GM23338 (cell line): ENCODE results near the gene AGXT. TPM values are rescaled to one million over a fixed set of nuclear protein-coding genes. Genes with fewer than 3 reads are reported as not detected.

Experiments used
- ATAC-seq: fragments of 200-7000 bp; cut with Tn5 transposase; 3 replicates; pipeline ENCODE4 v1.9.1; 2020
- DNase-seq: peaks from one replicate; pipeline ENCODE4 v3.0.0-alpha.2; 2015; ENCODE audit warnings: low spot score
- H2AFZ ChIP-seq: fragments of 200-600 bp; sonication (generic); 2 replicates; pipeline ENCODE4 v1.8.0; 2016; ENCODE audit warnings: antibody characterized with exemption, mild to moderate bottlenecking, moderate library complexity
- H3F3A ChIP-seq: fragments of 200-600 bp; sonication (generic); replicated peaks from 2 replicates; pipeline ENCODE4 v1.8.0; 2017; ENCODE audit warnings: antibody characterized with exemption, mixed run types, low read depth
- H3K27ac ChIP-seq: fragments of 200-600 bp; sonication (generic); 2 replicates; pipeline ENCODE4 v1.6.1; 2016; ENCODE audit warnings: low read depth
- H3K27me3 ChIP-seq: fragments of 200-600 bp; sonication (generic); 2 replicates; pipeline ENCODE4 v1.8.0; 2016; ENCODE audit warnings: mild to moderate bottlenecking, mixed run types, moderate library complexity; ENCODE audit not compliant: insufficient read depth
- H3K36me3 ChIP-seq: fragments of 200-600 bp; sonication (generic); 2 replicates; pipeline ENCODE4 v1.8.0; 2016; ENCODE audit warnings: mild to moderate bottlenecking; ENCODE audit not compliant: insufficient read depth
- H3K4me1 ChIP-seq: fragments of 200-600 bp; sonication (generic); 2 replicates; pipeline ENCODE4 v1.8.0; 2016; ENCODE audit warnings: mild to moderate bottlenecking, moderate library complexity; ENCODE audit not compliant: insufficient read depth
- H3K4me2 ChIP-seq: fragments of 200-600 bp; sonication (generic); 2 replicates; pipeline ENCODE4 v1.7.1; 2017; ENCODE audit warnings: mixed run types
- H3K4me3 ChIP-seq: fragments of 200-600 bp; sonication (generic); 2 replicates; pipeline ENCODE4 v1.6.1; 2016; ENCODE audit warnings: mixed run types
- H3K79me2 ChIP-seq: fragments of 200-600 bp; sonication (generic); replicated peaks from 2 replicates; pipeline ENCODE4 v1.8.0; 2017; ENCODE audit warnings: mild to moderate bottlenecking; ENCODE audit not compliant: insufficient read depth
- H3K9me2 ChIP-seq: fragments of 200-600 bp; sonication (generic); 2 replicates; pipeline ENCODE4 v1.8.0; 2017; ENCODE audit not compliant: insufficient read depth
- H4K20me1 ChIP-seq: fragments of 200-600 bp; sonication (generic); replicated peaks from 2 replicates; pipeline ENCODE4 v1.8.0; 2017; ENCODE audit warnings: mild to moderate bottlenecking; ENCODE audit not compliant: insufficient read depth
- H3K27ac Mint-ChIP-seq: 2 replicates; pipeline ENCODE4 v1.8.0; 2020; ENCODE audit warnings: inconsistent platforms, mild to moderate bottlenecking, moderate library complexity, mixed read lengths
- H3K27me3 Mint-ChIP-seq: 3 replicates; pipeline ENCODE4 v1.8.0; 2022; ENCODE audit warnings: low read depth, mild to moderate bottlenecking, moderate library complexity, mixed read lengths, inconsistent platforms; ENCODE audit not compliant: insufficient read depth, poor library complexity
- H3K36me3 Mint-ChIP-seq: 3 replicates; pipeline ENCODE4 v1.8.0; 2021; ENCODE audit warnings: low read depth, mild to moderate bottlenecking, inconsistent platforms, moderate library complexity, mixed read lengths
- H3K4me1 Mint-ChIP-seq: 3 replicates; pipeline ENCODE4 v1.8.0; 2020; ENCODE audit warnings: mild to moderate bottlenecking, inconsistent platforms, mixed read lengths
- H3K4me3 Mint-ChIP-seq: 3 replicates; pipeline ENCODE4 v1.8.0; 2021; ENCODE audit warnings: moderate library complexity, mild to moderate bottlenecking, inconsistent platforms, mixed read lengths
- H3K9me3 Mint-ChIP-seq: 3 replicates; pipeline ENCODE4 v1.8.0; 2020; ENCODE audit warnings: moderate library complexity, mild to moderate bottlenecking, inconsistent platforms, mixed read lengths
- CREB1 ChIP-seq: fragments of 250-450 bp; sonication (Bioruptor Pico); IDR thresholded peaks from 2 replicates; pipeline ENCODE4 v1.5.0; 2020; ENCODE audit warnings: low read depth, mild to moderate bottlenecking, moderate library complexity
- CTCF ChIP-seq, 2 experiments: fragments of 200-600 bp in 1 of 2; sonication (generic) in 1 of 2; conservative IDR thresholded peaks; 2 replicates each; pipeline versions ENCODE4 v1.5.1 to v1.6.1; 2016 to 2017; ENCODE audit warnings: antibody characterized with exemption in 2 of 2, low read depth in 2 of 2, mild to moderate bottlenecking in 2 of 2, moderate library complexity in 1 of 2
- ETS1 ChIP-seq: IDR thresholded peaks from 2 replicates; pipeline ENCODE4 v1.6.1; 2016; ENCODE audit warnings: antibody characterized with exemption
- EZH2 ChIP-seq: fragments of 200-600 bp; sonication (generic); IDR thresholded peaks from one replicate; pipeline ENCODE4 v1.8.0; 2017; ENCODE audit warnings: antibody characterized with exemption, mild to moderate bottlenecking, low read depth; ENCODE audit not compliant: unreplicated experiment
- EZH2phosphoT487 ChIP-seq: fragments of 200-600 bp; sonication (generic); IDR thresholded peaks from one replicate; pipeline ENCODE4 v1.8.1; 2018; ENCODE audit warnings: antibody characterized with exemption; ENCODE audit not compliant: unreplicated experiment
- JUNB ChIP-seq: IDR thresholded peaks from one replicate; pipeline ENCODE4 v1.6.1; 2016; ENCODE audit warnings: antibody characterized with exemption; ENCODE audit not compliant: unreplicated experiment
- NANOG ChIP-seq: IDR thresholded peaks from 2 replicates; pipeline ENCODE4 v1.6.1; 2016; ENCODE audit warnings: antibody characterized with exemption, borderline replicate concordance
- POLR2AphosphoS5 ChIP-seq: IDR thresholded peaks from 2 replicates; pipeline ENCODE4 v1.6.1; 2016; ENCODE audit warnings: antibody characterized with exemption, low read depth
- REST ChIP-seq: IDR thresholded peaks from one replicate; pipeline ENCODE4 v1.6.1; 2018; ENCODE audit warnings: antibody characterized with exemption; ENCODE audit not compliant: unreplicated experiment
- STAT1 ChIP-seq: IDR thresholded peaks from one replicate; pipeline ENCODE4 v1.6.1; 2016; ENCODE audit warnings: antibody characterized with exemption; ENCODE audit not compliant: unreplicated experiment
- ZNF114 ChIP-seq: fragments of 250-450 bp; sonication (Bioruptor Pico); IDR thresholded peaks from 2 replicates; pipeline ENCODE4 v1.5.0; 2020; ENCODE audit warnings: mild to moderate bottlenecking, moderate library complexity
- ZNF331 ChIP-seq: fragments of 250-450 bp; sonication (Bioruptor Pico); IDR thresholded peaks from 2 replicates; pipeline ENCODE4 v1.5.0; 2020; ENCODE audit warnings: low read depth, mild to moderate bottlenecking, moderate library complexity
- polyA plus RNA-seq: library from polyadenylated mRNA; unstranded; fragments of >200 nt; fragmentation: Nextera tagmentation; extraction: Ambion mirVana; gene quantifications from 2 replicates; pipeline ENCODE4 v1.2.1, GENCODE V29; 2016
- total RNA-seq: library from RNA; depleted of rRNA; stranded (reverse); fragments of >200 nt; shearing (Covaris generic); gene quantifications from 2 replicates; pipeline ENCODE4 v1.2.3, GENCODE V29; 2014

Gene AGXT
- total and polyA plus RNA-seq, 2 experiments from 2014 or later, result not detected

GRCh38 chr2:240820607-240821428 is 47.8 kb upstream of the AGXT start:
- no peaks in the 10 kb centered on the region for H3K36me3 ChIP-seq
- peak overlapping the region; percentile 81 for H3K4me3 ChIP-seq
- TF ChIP-seq EZH2 (no peak), ZNF114 (CRISPR knock-in tag) (no peak), CREB1 (no peak)
- peaks cover 17% of the 10 kb centered on the region; the same call in 1 of the 2 replicates for H4K20me1 ChIP-seq
- Mint-ChIP-seq H3K27me3 (peaks cover 13% of the 10 kb centered on the region), H3K9me3 (peaks cover 6% of the 10 kb centered on the region; the same call in 2 of the 3 replicates), H3K4me3 (peak overlapping the region; percentile 80), H3K36me3 (peaks cover 17% of the 10 kb centered on the region), H3K4me1 (peaks cover 30% of the 10 kb centered on the region), H3K27ac (peak overlapping the region; percentile 86; the same call in 1 of the 2 replicates)
- H3K27ac ChIP-seq, result peak overlapping the region; percentile 89
- DNase-seq (peak; percentile 83), ATAC-seq (peak; percentile 48)
- no peaks in the 10 kb centered on the region for H3K9me2 ChIP-seq
- peaks cover 33% of the 10 kb centered on the region for H3K79me2 ChIP-seq
- 0 out of 2 replicates have a peak, but pooled peaks cover 3% of the 10 kb centered on the region for H3F3A ChIP-seq
- H2AFZ ChIP-seq, result peak overlapping the region; percentile 35; the same call in 1 of the 2 replicates
- peak overlapping the region; percentile 96 for H3K4me2 ChIP-seq
- H3K27me3 ChIP-seq, result peaks cover 33% of the 10 kb centered on the region
- H3K4me1 ChIP-seq, result peaks cover 14% of the 10 kb centered on the region; the same call in 1 of the 2 replicates

GRCh38 chr2:240821429-240821778 is 47.2 kb upstream of the AGXT start:
- no peak overlapping the region for H3K27ac ChIP-seq
- peaks cover 25% of the 10 kb centered on the region for H3K4me1 Mint-ChIP-seq
- peak overlapping the region; percentile 85; the same call in 1 of the 2 replicates for H3K27ac Mint-ChIP-seq
- DNase-seq (no peak), ATAC-seq (no peak)
- peaks cover 13% of the 10 kb centered on the region for H3K27me3 Mint-ChIP-seq
- H3F3A ChIP-seq, result 0 out of 2 replicates have a peak, but pooled peaks cover 3% of the 10 kb centered on the region
- no peaks in the 10 kb centered on the region for H3K9me2 ChIP-seq
- H2AFZ ChIP-seq, result peak overlapping the region; percentile 35; the same call in 1 of the 2 replicates
- peaks cover 6% of the 10 kb centered on the region; the same call in 2 of the 3 replicates for H3K9me3 Mint-ChIP-seq
- H3K36me3 ChIP-seq, result no peaks in the 10 kb centered on the region
- peaks cover 14% of the 10 kb centered on the region; the same call in 1 of the 2 replicates for H3K4me1 ChIP-seq
- H4K20me1 ChIP-seq, result peaks cover 14% of the 10 kb centered on the region; the same call in 1 of the 2 replicates
- peaks cover 11% of the 10 kb centered on the region for H3K36me3 Mint-ChIP-seq
- peaks cover 27% of the 10 kb centered on the region for H3K79me2 ChIP-seq
- peaks cover 33% of the 10 kb centered on the region for H3K27me3 ChIP-seq
- H3K4me3 Mint-ChIP-seq, result peak overlapping the region; percentile 80
- H3K4me2 ChIP-seq, result peak overlapping the region; percentile 96
- H3K4me3 ChIP-seq, result peak overlapping the region; percentile 81
- TF ChIP-seq CREB1 (no peak), POLR2AphosphoS5 (no peak), EZH2phosphoT487 (no peak), CTCF (conservative IDR thresholded peaks at IDR 0.05; ENCODE audit: low read depth in 2 of 2) (no peak), ZNF331 (no peak), NANOG (no peak), STAT1 (no peak), REST (no peak), JUNB (no peak), ETS1 (no peak)
